ENCODE measurements around the gene GLIS1. TPM values are rescaled to one million over a fixed set of nuclear protein-coding genes. Genes with fewer than 3 reads are reported as not detected.

The GLIS1 gene
- total and polyA plus RNA-seq, 10 of the 15 experiments (the other 5 are each of a cell fraction or from before 2014, with no cell fraction given), result not detected

DNA sequence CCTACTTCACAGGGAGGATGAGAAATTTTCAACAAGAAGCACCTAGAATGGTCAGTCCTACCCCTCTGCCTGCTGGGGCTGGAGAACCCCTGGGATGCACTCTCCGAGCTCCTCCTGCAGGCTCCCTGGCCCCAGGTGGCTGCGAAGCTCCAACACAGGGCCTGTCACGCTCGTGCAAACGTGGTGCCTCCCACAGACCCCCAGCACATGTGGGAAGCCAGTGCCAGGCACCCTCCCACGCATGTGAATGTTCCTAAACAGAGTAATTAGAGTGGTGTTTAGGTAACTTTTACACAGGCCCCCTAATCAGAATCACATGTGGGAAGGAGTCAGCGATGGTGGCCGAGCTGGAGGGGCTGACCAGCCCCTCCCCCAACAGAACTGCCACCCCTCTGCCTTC is 28.4 kb downstream of the GLIS1 start:
- Histone ChIP-seq H3K4me3 (no peak overlapping the region), H3K4me2 (ENCODE audit: control insufficient read depth, insufficient read depth) (no peak overlapping the region), H4K20me1 (ENCODE audit: control insufficient read depth, insufficient read depth) (no peaks in the 10 kb centered on the region), H3K27me3 (replicated peaks in 1 of 2; ENCODE audit: control insufficient read depth in 2 of 2, insufficient read depth in 2 of 2, low read length in 1 of 2) (peaks cover 2 to 6% of the 10 kb centered on the region in 2 experiments), H3K9ac (ENCODE audit: control insufficient read depth, insufficient read depth, low read length) (no peak overlapping the region), H2AFZ (ENCODE audit: control insufficient read depth, low read depth, low read length) (no peak overlapping the region), H3K27ac (ENCODE audit: control insufficient read depth, insufficient read depth) (no peak overlapping the region), H3K36me3 (ENCODE audit: control insufficient read depth in 2 of 2, insufficient read depth in 2 of 2, low read length in 1 of 2) (no peaks in the 10 kb centered on the region), H3K79me2 (ENCODE audit: control insufficient read depth, insufficient read depth, low read length) (no peaks in the 10 kb centered on the region), H3K4me1 (ENCODE audit: control insufficient read depth, insufficient read depth, low read length) (no peaks in the 10 kb centered on the region), H3K9me3 (replicated peaks; ENCODE audit: control insufficient read depth, insufficient read depth, low read length) (no peaks in the 10 kb centered on the region)
- no TSS peak for BruUV-seq (replicated peaks)
- in situ Hi-C loops (cut with MboI), result no loop called here
- FAIRE-seq, result no peak
- POLR2A ChIA-PET, result no interaction called here
- 4% methylated on average over 8 of the region's 8 CpGs for WGBS (ENCODE audit: insufficient coverage, insufficient replicate concordance, low lambda C conversion rate, missing lambda C conversion rate)
- no peak for ATAC-seq
- DNase-seq (ENCODE audit: low read depth, low spot score), result no peak
- RAD21 ChIA-PET (ENCODE audit: unreplicated experiment), result no interaction called here
- CTCF ChIA-PET, result no interaction called here
- TF ChIP-seq HDGF (IDR thresholded peaks at IDR 0.05), result no peak
- SMC1A ChIA-PET (ENCODE audit: uncharacterized antibody, unreplicated experiment), result no interaction called here
- intact Hi-C loops (cut with micrococcal nuclease; ENCODE audit: unreplicated experiment), result no loop called here

DNA sequence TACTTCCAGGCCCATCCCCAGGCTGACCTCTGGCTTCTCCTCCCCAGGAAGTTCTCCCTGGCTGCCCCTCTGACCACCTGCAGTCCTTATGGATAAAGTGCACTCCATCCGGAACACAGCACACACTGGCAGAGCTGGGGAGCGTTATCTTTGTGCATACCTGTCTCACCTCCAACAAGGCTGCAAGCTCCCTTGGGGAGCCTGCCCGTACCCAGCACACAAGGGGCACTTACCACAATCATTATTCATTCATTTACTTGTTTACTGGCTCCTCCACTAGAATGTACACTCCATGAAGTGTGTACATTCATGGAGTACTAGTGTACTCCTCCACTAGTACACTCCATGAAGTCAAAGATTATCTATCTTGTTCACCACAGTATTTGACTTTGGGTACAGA is 30.3 kb downstream of the GLIS1 start:
- H3K4me2 ChIP-seq (ENCODE audit: control insufficient read depth, insufficient read depth), result no peak overlapping the region
- no peak overlapping the region for H3K27ac ChIP-seq (ENCODE audit: control insufficient read depth, insufficient read depth)
- ChIA-PET CTCF (no interaction called here), RAD21 (ENCODE audit: unreplicated experiment) (no interaction called here), POLR2A (no interaction called here), SMC1A (ENCODE audit: uncharacterized antibody, unreplicated experiment) (no interaction called here)
- in situ Hi-C loops (cut with MboI), result no loop called here
- H3K4me3 ChIP-seq, result no peak overlapping the region
- H3K4me1 ChIP-seq (ENCODE audit: control insufficient read depth, insufficient read depth, low read length), result no peaks in the 10 kb centered on the region
- ATAC-seq (no peak), DNase-seq (ENCODE audit: low read depth, low spot score) (no peak), FAIRE-seq (no peak)
- no peaks in the 10 kb centered on the region for H3K36me3 ChIP-seq (ENCODE audit: control insufficient read depth in 2 of 2, insufficient read depth in 2 of 2, low read length in 1 of 2)
- no peaks in the 10 kb centered on the region for H3K9me3 ChIP-seq (replicated peaks; ENCODE audit: control insufficient read depth, insufficient read depth, low read length)
- no peak overlapping the region for H3K9ac ChIP-seq (ENCODE audit: control insufficient read depth, insufficient read depth, low read length)
- whole genome bisulfite sequencing (ENCODE audit: insufficient coverage, insufficient replicate concordance, low lambda C conversion rate, missing lambda C conversion rate), result 65% methylated on average over 3 of the region's 3 CpGs
- H3K79me2 ChIP-seq (ENCODE audit: control insufficient read depth, insufficient read depth, low read length), result no peaks in the 10 kb centered on the region
- no TSS peak for BruUV-seq (replicated peaks)
- peaks cover 4% of the 10 kb centered on the region; the same call in 1 of the 2 replicates for H4K20me1 ChIP-seq (ENCODE audit: control insufficient read depth, insufficient read depth)
- H3K27me3 ChIP-seq (replicated peaks in 1 of 2; ENCODE audit: control insufficient read depth in 2 of 2, insufficient read depth in 2 of 2, low read length in 1 of 2), result peaks cover 2 to 6% of the 10 kb centered on the region in 2 experiments; a peak in 3 of 4 replicates
- intact Hi-C loops (cut with micrococcal nuclease; ENCODE audit: unreplicated experiment), result no loop called here
- H2AFZ ChIP-seq (ENCODE audit: control insufficient read depth, low read depth, low read length), result no peak overlapping the region
- TF ChIP-seq MYB (IDR thresholded peaks at IDR 0.05; ENCODE audit: borderline replicate concordance, low read depth, low read length) (no peak), ASH2L (IDR thresholded peaks at IDR 0.05; ENCODE audit: borderline replicate concordance, low read depth) (no peak), EED (IDR thresholded peaks at IDR 0.05; ENCODE audit: low read depth) (no peak), BACH1 (IDR thresholded peaks at IDR 0.05; ENCODE audit: borderline replicate concordance) (no peak), STAT1 (conservative IDR thresholded peaks at IDR 0.05) (no peak), CBFB (IDR thresholded peaks at IDR 0.05; ENCODE audit: low read depth) (no peak), NRF1 (conservative IDR thresholded peaks at IDR 0.05; ENCODE audit: low read depth, low read length) (no peak)
- TF ChIP-seq, protein P1, sequence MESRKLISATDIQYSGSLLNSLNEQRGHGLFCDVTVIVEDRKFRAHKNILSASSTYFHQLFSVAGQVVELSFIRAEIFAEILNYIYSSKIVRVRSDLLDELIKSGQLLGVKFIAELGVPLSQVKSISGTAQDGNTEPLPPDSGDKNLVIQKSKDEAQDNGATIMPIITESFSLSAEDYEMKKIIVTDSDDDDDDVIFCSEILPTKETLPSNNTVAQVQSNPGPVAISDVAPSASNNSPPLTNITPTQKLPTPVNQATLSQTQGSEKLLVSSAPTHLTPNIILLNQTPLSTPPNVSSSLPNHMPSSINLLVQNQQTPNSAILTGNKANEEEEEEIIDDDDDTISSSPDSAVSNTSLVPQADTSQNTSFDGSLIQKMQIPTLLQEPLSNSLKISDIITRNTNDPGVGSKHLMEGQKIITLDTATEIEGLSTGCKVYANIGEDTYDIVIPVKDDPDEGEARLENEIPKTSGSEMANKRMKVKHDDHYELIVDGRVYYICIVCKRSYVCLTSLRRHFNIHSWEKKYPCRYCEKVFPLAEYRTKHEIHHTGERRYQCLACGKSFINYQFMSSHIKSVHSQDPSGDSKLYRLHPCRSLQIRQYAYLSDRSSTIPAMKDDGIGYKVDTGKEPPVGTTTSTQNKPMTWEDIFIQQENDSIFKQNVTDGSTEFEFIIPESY (IDR thresholded peaks at IDR 0.05), result no peak
- TF ChIP-seq, protein P2, sequence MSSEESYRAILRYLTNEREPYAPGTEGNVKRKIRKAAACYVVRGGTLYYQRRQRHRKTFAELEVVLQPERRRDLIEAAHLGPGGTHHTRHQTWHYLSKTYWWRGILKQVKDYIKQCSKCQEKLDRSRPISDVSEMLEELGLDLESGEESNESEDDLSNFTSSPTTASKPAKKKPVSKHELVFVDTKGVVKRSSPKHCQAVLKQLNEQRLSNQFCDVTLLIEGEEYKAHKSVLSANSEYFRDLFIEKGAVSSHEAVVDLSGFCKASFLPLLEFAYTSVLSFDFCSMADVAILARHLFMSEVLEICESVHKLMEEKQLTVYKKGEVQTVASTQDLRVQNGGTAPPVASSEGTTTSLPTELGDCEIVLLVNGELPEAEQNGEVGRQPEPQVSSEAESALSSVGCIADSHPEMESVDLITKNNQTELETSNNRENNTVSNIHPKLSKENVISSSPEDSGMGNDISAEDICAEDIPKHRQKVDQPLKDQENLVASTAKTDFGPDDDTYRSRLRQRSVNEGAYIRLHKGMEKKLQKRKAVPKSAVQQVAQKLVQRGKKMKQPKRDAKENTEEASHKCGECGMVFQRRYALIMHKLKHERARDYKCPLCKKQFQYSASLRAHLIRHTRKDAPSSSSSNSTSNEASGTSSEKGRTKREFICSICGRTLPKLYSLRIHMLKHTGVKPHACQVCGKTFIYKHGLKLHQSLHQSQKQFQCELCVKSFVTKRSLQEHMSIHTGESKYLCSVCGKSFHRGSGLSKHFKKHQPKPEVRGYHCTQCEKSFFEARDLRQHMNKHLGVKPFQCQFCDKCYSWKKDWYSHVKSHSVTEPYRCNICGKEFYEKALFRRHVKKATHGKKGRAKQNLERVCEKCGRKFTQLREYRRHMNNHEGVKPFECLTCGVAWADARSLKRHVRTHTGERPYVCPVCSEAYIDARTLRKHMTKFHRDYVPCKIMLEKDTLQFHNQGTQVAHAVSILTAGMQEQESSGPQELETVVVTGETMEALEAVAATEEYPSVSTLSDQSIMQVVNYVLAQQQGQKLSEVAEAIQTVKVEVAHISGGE (CRISPR knock-in tag; IDR thresholded peaks at IDR 0.05), result no peak

Data from GM12878 (cell line).